Measurements from ENCODE around the gene CSNK2B. TPM values are rescaled to one million over a fixed set of nuclear protein-coding genes. Genes with fewer than 3 reads are reported as not detected.

Gene CSNK2B
- polyA plus RNA-seq, 2 of the 4 experiments (the other 2 are of a cell fraction): 41.8 to 141 TPM

DNA sequence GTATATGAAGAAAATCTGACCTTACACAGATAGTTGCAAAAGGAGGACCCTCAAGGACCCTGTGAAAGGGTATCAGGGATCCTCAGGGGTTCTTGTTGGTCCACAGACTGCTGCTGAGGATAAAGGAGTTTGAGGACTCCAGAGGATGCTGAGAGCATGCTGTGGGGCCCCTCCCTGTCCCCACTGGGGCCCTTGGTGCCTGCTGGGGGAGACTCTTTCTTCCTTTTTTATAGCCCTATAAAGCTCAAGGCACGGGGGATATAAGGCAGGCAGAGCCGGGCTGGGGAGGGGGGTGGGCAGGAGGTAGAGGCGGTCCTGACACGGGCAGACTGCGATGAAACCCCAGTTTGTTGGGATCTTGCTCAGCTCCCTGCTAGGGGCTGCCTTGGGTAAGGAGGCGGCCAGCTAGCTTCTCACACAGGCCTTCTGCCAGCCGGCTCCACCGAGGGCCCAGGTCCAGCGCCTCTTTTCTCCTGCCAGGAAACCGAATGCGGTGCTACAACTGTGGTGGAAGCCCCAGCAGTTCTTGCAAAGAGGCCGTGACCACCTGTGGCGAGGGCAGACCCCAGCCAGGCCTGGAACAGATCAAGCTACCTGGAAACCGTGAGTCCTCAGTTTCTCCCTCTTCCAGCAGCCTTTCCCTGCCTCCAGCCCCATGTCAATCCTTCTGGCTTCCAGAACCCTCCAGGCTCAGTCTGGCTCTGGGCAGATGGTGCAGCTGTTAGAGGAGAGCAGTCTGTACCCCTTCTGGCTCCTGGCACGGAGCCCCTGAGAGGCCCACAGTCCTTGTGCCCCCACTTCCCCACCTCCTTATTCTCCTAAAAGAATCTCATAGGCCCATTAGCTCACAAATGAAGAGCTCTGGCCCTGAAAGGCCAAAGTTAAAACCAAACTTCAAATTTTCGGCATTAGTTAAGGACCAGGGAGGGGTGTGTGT lies 49.4 kb downstream of the CSNK2B start, which contains the start of gene LY6G6D:
TSS of gene LY6G6D (plus strand) at position 327 of the 937 bp plus-strand sequence. CDS start at position 335, 8 bp downstream.
- Histone ChIP-seq H3K27ac (no peak within 1 kb of the TSS), H3K9me3 (no peaks in the 10 kb centered on the region), H3K4me2 (no peak within 1 kb of the TSS), H3K4me1 (0 out of 3 replicates have a peak, but pooled peaks cover 3% of the 10 kb centered on the region), H3K4me3 (no peak within 1 kb of the TSS)
- ChIA-PET CTCF (interaction anchor here (1.7 to 2.0 kb wide), 2 partner anchors 8 to 14 kb away, joined by 5 to 6 read pairs; partner anchors contain the start of genes DDAH2 and MPIG6B), POLR2A (no interaction called here)
- ATAC-seq (no peak), FAIRE-seq (no peak), DNase-seq (ENCODE audit: low read depth in 1 of 2, low spot score in 1 of 2) (no peak)
- WGBS (ENCODE audit: missing lambda C conversion rate): 85% methylated on average over 15 of the region's 16 CpGs
- no peak for TF ChIP-seq ZSCAN20 (CRISPR knock-in tag; IDR thresholded peaks at IDR 0.05)
- TF ChIP-seq ZFP36 (IDR thresholded peaks at IDR 0.05; ENCODE audit: borderline replicate concordance, partially characterized antibody): no peak
- no peak for TF ChIP-seq EHF (CRISPR knock-in tag; IDR thresholded peaks at IDR 0.05)
- no peak for TF ChIP-seq CBX8 (IDR thresholded peaks at IDR 0.05)
- no peak for TF ChIP-seq CHD4 (IDR thresholded peaks at IDR 0.05; ENCODE audit: borderline replicate concordance)
- no peak for TF ChIP-seq EP300 (IDR thresholded peaks at IDR 0.05)
- no peak for TF ChIP-seq JUNB (IDR thresholded peaks at IDR 0.05)
- TF ChIP-seq GATA3 (IDR thresholded peaks at IDR 0.05; ENCODE audit: borderline replicate concordance): no peak
- no peak for TF ChIP-seq RNF2 (IDR thresholded peaks at IDR 0.05; ENCODE audit: borderline replicate concordance, low read depth)
- TF ChIP-seq, protein P1, sequence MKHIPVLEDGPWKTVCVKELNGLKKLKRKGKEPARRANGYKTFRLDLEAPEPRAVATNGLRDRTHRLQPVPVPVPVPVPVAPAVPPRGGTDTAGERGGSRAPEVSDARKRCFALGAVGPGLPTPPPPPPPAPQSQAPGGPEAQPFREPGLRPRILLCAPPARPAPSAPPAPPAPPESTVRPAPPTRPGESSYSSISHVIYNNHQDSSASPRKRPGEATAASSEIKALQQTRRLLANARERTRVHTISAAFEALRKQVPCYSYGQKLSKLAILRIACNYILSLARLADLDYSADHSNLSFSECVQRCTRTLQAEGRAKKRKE (CRISPR knock-in tag; IDR thresholded peaks at IDR 0.05; ENCODE audit: low read depth): no peak
- no peak for TF ChIP-seq CBX2 (IDR thresholded peaks at IDR 0.05; ENCODE audit: borderline replicate concordance, low read depth)
- TF ChIP-seq, protein P2, sequence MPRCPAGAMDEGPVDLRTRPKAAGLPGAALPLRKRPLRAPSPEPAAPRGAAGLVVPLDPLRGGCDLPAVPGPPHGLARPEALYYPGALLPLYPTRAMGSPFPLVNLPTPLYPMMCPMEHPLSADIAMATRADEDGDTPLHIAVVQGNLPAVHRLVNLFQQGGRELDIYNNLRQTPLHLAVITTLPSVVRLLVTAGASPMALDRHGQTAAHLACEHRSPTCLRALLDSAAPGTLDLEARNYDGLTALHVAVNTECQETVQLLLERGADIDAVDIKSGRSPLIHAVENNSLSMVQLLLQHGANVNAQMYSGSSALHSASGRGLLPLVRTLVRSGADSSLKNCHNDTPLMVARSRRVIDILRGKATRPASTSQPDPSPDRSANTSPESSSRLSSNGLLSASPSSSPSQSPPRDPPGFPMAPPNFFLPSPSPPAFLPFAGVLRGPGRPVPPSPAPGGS (IDR thresholded peaks at IDR 0.05): no peak
- no peak for TF ChIP-seq FOSB (CRISPR knock-in tag; IDR thresholded peaks at IDR 0.05)
- TF ChIP-seq HEYL (CRISPR knock-in tag; IDR thresholded peaks at IDR 0.05): no peak
- no peak for TF ChIP-seq SREBF2 (IDR thresholded peaks at IDR 0.05)
- no peak for TF ChIP-seq HOXB5 (CRISPR knock-in tag; IDR thresholded peaks at IDR 0.05)
- TF ChIP-seq TP53 (CRISPR knock-in tag; IDR thresholded peaks at IDR 0.05): no peak
- TF ChIP-seq ZNF302 (CRISPR knock-in tag; IDR thresholded peaks at IDR 0.05): no peak

DNA sequence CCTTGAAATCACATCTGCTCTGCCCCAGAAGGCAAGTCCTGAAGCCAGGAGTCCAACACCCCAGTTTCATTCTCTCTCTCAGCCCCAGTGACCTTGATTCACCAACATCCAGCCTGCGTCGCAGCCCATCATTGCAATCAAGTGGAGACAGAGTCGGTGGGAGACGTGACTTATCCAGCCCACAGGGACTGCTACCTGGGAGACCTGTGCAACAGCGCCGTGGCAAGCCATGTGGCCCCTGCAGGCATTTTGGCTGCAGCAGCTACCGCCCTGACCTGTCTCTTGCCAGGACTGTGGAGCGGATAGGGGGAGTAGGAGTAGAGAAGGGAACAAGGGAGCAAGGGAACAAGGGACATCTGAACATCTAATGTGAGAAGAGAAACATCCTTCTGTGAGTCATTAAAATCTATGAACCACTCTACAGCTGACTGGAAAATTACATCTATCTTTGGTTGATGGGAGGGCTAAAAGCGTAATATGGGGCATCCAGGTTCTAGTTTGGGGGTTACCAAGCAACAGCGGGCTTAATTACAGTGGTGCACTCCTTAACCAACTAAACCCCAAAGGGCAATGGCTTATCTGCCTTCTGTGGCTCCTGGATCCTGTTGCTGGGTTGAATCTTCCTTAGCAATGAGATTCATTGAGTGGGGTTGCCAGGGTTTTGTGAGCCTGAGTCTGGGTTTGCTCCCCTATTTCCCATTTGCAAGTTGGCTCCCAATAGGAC lies 51.8 kb downstream of the CSNK2B start:
- POLR2A ChIA-PET: no interaction called here
- no peak for ATAC-seq
- no peak for DNase-seq (ENCODE audit: low read depth in 1 of 2, low spot score in 1 of 2)
- CTCF ChIA-PET: interaction anchor here (2.0 kb wide), 1 partner anchor 52 kb away, joined by 5 read pairs; no protein-coding TSS in a partner anchor
- Histone ChIP-seq H3K4me2 (no peak overlapping the region), H3K9me3 (no peaks in the 10 kb centered on the region), H3K27ac (no peak overlapping the region), H3K4me3 (no peak overlapping the region), H3K4me1 (no peaks in the 10 kb centered on the region)
- WGBS (ENCODE audit: missing lambda C conversion rate): 75% methylated on average over 9 of the region's 10 CpGs
- FAIRE-seq: no peak
- TF ChIP-seq FOXS1 (CRISPR knock-in tag; IDR thresholded peaks at IDR 0.05): no peak
- TF ChIP-seq ZFP36 (IDR thresholded peaks at IDR 0.05; ENCODE audit: borderline replicate concordance, partially characterized antibody): no peak

DNA sequence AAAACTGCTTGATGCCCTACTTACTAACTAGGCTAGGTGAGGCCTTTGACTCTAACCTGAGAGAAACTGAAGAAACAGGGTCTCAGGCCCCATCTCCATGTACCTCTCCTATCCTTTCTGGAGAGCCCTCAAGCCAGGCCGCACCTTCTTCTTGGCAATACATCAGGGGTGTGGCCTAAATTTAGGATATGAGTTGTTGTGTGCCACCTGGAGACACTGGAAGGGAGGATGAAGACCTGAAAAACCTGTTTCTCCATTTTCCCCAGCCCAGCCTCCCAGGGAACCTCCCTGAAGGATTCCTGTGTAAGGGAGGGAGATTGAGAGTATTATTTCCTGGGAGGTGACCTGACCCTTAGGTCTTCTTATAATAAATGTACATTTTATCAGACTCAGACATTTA lies 52.4 kb downstream of the CSNK2B start:
- TF ChIP-seq, protein P2 (IDR thresholded peaks at IDR 0.05): no peak
- TF ChIP-seq NPAS2 (CRISPR knock-in tag; IDR thresholded peaks at IDR 0.05; ENCODE audit: borderline replicate concordance) (no peak), CBX8 (IDR thresholded peaks at IDR 0.05) (no peak), POLR2AphosphoS2 (conservative IDR thresholded peaks at IDR 0.05; ENCODE audit: low read length) (no peak), HOXB13 (CRISPR knock-in tag; IDR thresholded peaks at IDR 0.05; ENCODE audit: low read depth) (no peak), JUNB (IDR thresholded peaks at IDR 0.05) (no peak), HEYL (CRISPR knock-in tag; IDR thresholded peaks at IDR 0.05) (no peak)
- FAIRE-seq: no peak
- WGBS (ENCODE audit: missing lambda C conversion rate): 83% methylated on average over 1 of the region's 1 CpG
- H3K9me3 ChIP-seq: no peaks in the 10 kb centered on the region
- H3K27ac ChIP-seq: no peak overlapping the region
- no peak overlapping the region for H3K4me2 ChIP-seq
- POLR2A ChIA-PET: no interaction called here
- CTCF ChIA-PET: no interaction called here
- H3K4me1 ChIP-seq: no peaks in the 10 kb centered on the region
- H3K4me3 ChIP-seq: no peak overlapping the region
- ATAC-seq: no peak
- DNase-seq (ENCODE audit: low read depth in 1 of 2, low spot score in 1 of 2): no peak
